Measurements from ENCODE around the gene KCTD14.

DNA sequence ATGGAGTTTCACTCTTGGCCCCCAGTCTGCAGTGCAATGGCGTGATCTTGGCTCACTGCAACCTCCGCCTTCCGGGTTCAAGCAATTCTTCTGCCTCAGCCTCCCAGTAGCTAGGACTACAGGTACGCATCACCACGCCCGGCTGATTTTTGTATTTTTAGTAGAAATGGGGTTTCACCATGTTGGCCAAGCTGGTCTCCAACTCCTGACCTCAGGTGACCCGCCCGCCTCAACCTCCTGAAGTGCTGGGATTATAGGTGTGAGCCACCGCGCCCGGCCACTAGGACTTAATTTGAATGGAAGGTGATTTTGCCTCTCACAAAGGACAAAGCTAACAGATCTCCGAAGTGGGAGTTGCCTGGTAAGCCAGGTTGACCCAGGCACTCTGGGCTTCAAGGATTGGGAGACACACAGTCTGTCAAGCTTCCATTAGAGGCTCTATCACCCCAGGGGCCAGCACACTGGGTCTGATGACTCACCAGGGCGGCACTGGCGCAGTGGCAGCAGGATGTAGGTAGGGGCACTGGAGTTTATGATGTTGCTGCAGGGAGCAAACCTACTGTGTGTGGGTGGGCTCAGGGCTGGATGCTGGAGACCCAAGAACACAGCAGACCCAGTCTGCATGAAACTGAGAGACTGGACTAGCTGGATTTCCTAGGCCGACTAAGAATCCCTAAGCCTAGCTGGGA is 17.8 kb upstream of the KCTD14 start:
- TF ChIP-seq CTCF (IDR thresholded peaks at IDR 0.05; ENCODE audit: low read depth, low read length) (no peak), POLR2A (IDR thresholded peaks at IDR 0.05; ENCODE audit: extremely low read depth, insufficient read length) (no peak)
